Measurements from ENCODE around the gene C1QL1. TPM values are rescaled to one million over a fixed set of nuclear protein-coding genes. Genes with fewer than 3 reads are reported as not detected.

C1QL1 gene
- total and polyA plus RNA-seq, 4 donors: 0.10 to 0.57 (median 0.39) TPM

DNA sequence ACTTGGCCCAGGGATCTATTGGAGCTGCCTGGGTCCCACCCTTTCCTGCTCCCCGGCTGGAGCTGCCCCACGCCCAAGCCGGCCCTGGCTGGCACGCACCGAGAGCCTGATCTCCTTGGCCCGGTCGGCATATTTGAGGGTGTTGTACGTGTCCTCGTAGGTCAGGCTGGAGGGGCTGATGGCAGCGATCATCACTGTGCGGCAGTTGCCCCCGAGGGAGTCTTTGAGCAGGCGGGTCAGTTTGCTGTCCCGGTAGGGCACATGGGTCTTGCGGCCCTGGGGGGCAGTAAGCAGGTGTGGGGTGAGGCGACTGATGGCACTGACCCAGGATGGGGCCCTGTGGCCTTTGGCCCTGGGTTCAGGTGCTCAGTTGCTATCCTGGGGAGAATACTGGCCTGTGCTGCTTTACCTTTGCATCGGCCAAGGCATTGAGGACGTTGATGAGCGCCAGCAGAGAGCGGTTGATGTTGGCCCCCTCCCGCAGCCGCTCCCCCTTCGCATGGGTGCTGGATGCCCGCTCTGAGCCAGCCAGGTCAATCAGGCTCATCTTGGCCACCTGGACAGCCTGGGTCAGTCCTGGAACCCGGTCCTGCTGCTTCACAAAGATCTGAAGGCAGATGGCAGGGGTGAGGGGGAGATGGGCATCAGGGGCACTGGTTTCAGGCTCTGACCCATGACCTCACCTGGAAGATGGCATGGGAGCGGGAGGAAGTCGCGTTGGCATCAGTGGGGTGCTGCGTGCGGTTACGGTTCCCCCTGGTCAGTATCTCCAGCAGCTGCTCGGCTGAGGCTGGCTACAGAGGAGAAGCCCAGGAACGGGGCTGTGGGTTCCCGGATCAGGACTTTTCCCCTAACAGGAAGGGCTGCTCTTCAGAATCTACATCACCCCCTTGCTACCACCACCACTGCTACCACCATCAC is 34.0 kb downstream of the C1QL1 start:
- H3K9me3 ChIP-seq (ENCODE audit: control insufficient read depth in 4 of 4, insufficient read depth in 3 of 4, low read length in 3 of 4): no peaks in the 10 kb centered on the region
- TF ChIP-seq CTCF (IDR thresholded peaks at IDR 0.05; ENCODE audit: control extremely low read depth, extremely low read depth): no peak
- WGBS, 2 donors: 91 to 94% methylated on average over 34 of the region's 34 CpGs
- H3K36me3 ChIP-seq (ENCODE audit: control insufficient read depth in 4 of 4, insufficient read depth in 4 of 4, low read length in 4 of 4): peaks cover 0 to 23% (median 1%) of the 10 kb centered on the region in 4 donors
- H3K27me3 ChIP-seq (ENCODE audit: control insufficient read depth in 3 of 3, insufficient read depth in 3 of 3, low read length in 2 of 3): no peaks in the 10 kb centered on the region
- no peak overlapping the region for H3K4me3 ChIP-seq
- H3K27ac ChIP-seq (ENCODE audit: low read depth in 1 of 2, low read length in 1 of 2): no peak overlapping the region
- H3K4me1 ChIP-seq (ENCODE audit: control insufficient read depth in 5 of 5, insufficient read depth in 5 of 5, low read length in 5 of 5): peaks cover 0 to 3% (median 0%) of the 10 kb centered on the region in 5 donors
- no peak overlapping the region for H3K9ac ChIP-seq (ENCODE audit: insufficient read depth in 1 of 2, low read length in 2 of 2)
- no peak for DNase-seq
- ATAC-seq (ENCODE audit: insufficient read depth, low FRiP score): no peak

DNA sequence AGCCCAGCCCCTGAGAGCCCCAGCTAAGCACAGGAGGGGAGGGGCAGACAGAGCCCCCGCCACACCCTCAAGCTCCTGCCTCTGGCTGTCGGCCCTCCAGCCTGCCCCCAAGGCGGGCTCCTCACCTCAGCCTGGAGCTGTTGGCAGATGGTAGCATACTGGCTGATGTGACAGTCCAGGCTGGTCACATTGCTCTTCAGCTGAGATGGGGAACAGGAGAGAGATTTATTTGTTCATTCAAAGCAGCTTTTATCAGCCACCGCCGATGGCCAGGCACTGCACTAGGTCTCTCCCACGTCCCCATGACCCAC is 35.4 kb downstream of the C1QL1 start:
- peaks cover 0 to 3% (median 0%) of the 10 kb centered on the region in 5 donors for H3K4me1 ChIP-seq (ENCODE audit: control insufficient read depth in 5 of 5, insufficient read depth in 5 of 5, low read length in 5 of 5)
- H3K27me3 ChIP-seq (ENCODE audit: control insufficient read depth in 3 of 3, insufficient read depth in 3 of 3, low read length in 2 of 3): no peaks in the 10 kb centered on the region
- WGBS, 2 donors: 93 to 94% methylated on average over 6 of the region's 6 CpGs
- DNase-seq (no peak), ATAC-seq (ENCODE audit: insufficient read depth, low FRiP score) (no peak)
- H3K9me3 ChIP-seq (ENCODE audit: control insufficient read depth in 4 of 4, insufficient read depth in 3 of 4, low read length in 3 of 4): no peaks in the 10 kb centered on the region
- peaks cover 0 to 21% (median 1%) of the 10 kb centered on the region in 4 donors for H3K36me3 ChIP-seq (ENCODE audit: control insufficient read depth in 4 of 4, insufficient read depth in 4 of 4, low read length in 4 of 4)
- H3K9ac ChIP-seq (ENCODE audit: insufficient read depth in 1 of 2, low read length in 2 of 2): no peak overlapping the region
- no peak overlapping the region for H3K4me3 ChIP-seq
- H3K27ac ChIP-seq (ENCODE audit: low read depth in 1 of 2, low read length in 1 of 2): no peak overlapping the region
- TF ChIP-seq CTCF (IDR thresholded peaks at IDR 0.05; ENCODE audit: control extremely low read depth, extremely low read depth): no peak

DNA sequence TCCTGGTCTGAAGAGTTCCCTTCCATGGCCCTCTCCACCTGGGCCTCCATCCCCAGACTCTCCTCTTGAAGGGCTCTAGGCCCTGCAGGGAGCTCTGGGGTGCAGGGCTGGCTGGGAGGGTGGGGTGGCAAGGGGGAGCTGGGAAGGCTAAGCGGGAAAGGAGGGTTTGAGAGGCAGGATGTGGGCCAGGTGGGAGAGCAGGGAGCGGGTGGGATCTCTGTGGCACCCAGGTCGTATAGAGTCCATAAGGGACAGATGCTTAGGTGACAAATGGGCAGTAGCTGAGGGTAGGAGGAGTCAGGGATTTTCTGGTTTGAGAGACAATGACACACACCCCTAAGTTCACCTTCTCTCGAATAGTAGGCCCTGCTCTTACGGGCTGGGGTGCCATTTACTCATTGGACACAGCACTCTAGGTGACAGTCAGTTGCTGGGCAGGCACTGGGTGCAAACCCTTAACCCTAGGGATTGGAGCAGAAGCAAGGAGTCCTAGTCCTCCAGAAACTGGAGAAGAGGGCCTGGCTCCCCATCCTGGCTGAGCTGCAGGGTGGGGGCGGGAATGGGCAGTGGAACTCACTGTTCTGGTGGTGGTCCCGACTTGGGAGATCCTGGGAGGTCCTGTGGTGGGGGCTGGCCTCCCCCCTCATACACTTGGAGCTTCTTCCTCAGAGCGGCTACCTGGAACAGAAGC is 35.9 kb downstream of the C1QL1 start:
- DNase-seq: no peak
- H3K4me1 ChIP-seq (ENCODE audit: control insufficient read depth in 5 of 5, insufficient read depth in 5 of 5, low read length in 5 of 5): peaks cover 0 to 3% (median 0%) of the 10 kb centered on the region in 5 donors
- 84 to 95% methylated on average over 7 to 8 of the region's 8 CpGs for WGBS, 2 donors
- H3K9me3 ChIP-seq (ENCODE audit: control insufficient read depth in 4 of 4, insufficient read depth in 3 of 4, low read length in 3 of 4): no peaks in the 10 kb centered on the region
- H3K27me3 ChIP-seq (ENCODE audit: control insufficient read depth in 3 of 3, insufficient read depth in 3 of 3, low read length in 2 of 3): no peaks in the 10 kb centered on the region
- H3K4me3 ChIP-seq: no peak overlapping the region
- H3K9ac ChIP-seq (ENCODE audit: insufficient read depth in 1 of 2, low read length in 2 of 2): no peak overlapping the region
- no peak overlapping the region for H3K27ac ChIP-seq (ENCODE audit: low read depth in 1 of 2, low read length in 1 of 2)
- no peak for TF ChIP-seq CTCF (IDR thresholded peaks at IDR 0.05; ENCODE audit: control extremely low read depth, extremely low read depth)
- ATAC-seq (ENCODE audit: insufficient read depth, low FRiP score): no peak
- peaks cover 0 to 21% (median 1%) of the 10 kb centered on the region in 4 donors for H3K36me3 ChIP-seq (ENCODE audit: control insufficient read depth in 4 of 4, insufficient read depth in 4 of 4, low read length in 4 of 4)
